Measurements from ENCODE around the gene FCSK. TPM values are rescaled to one million over a fixed set of nuclear protein-coding genes. Genes with fewer than 3 reads are reported as not detected.

Gene FCSK
- total RNA-seq (2022; extraction: Qiagen RNA extraction; ENCODE audit: low read depth): 3.8 to 5.9 TPM (median 4.7 TPM) in 5 replicates

DNA sequence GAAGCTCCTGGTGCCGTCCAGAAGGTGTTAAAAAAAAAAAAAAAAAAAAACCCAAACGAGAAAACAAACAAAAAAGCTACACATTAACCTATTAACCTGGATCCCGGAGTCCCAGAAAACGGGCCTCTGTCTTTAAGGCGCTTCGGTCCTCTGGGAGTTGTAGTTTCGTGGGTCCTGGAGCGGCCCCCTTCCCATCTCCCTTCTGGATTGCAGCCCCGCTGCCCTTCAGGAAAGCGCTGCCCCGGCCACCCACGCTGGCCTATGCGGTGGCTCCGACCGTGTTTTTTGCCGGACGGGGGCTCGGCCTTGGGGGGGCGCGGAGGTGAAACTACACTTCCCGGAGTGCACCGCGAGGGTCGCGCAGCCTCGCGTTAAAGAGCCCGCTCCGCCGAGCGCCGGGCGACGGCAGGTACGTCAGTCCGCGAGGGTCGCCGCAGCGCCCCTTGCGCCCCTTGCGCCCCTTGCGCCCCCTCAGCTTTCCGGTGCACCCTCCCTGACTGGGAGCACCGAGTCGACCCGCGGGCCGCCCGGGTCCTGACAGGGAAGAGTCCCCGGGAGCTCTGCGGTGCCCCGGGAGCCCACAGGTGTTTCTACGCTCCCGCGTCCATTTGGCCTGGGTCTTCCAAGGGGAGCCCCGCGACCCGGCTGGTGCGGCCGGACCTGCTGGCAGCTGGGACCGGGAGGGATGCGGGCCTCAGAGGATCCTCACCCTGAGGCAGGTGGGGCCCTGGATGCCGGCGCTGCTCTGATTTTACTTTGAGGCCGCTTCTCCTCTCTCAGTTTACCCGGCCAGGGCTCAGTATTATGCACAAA is at the start of gene FCSK:
Gene FCSK, plus strand, starts transcription at position 374 of the 813 bp plus-strand sequence. CDS start 8,596 bp downstream, outside the sequence.

DNA sequence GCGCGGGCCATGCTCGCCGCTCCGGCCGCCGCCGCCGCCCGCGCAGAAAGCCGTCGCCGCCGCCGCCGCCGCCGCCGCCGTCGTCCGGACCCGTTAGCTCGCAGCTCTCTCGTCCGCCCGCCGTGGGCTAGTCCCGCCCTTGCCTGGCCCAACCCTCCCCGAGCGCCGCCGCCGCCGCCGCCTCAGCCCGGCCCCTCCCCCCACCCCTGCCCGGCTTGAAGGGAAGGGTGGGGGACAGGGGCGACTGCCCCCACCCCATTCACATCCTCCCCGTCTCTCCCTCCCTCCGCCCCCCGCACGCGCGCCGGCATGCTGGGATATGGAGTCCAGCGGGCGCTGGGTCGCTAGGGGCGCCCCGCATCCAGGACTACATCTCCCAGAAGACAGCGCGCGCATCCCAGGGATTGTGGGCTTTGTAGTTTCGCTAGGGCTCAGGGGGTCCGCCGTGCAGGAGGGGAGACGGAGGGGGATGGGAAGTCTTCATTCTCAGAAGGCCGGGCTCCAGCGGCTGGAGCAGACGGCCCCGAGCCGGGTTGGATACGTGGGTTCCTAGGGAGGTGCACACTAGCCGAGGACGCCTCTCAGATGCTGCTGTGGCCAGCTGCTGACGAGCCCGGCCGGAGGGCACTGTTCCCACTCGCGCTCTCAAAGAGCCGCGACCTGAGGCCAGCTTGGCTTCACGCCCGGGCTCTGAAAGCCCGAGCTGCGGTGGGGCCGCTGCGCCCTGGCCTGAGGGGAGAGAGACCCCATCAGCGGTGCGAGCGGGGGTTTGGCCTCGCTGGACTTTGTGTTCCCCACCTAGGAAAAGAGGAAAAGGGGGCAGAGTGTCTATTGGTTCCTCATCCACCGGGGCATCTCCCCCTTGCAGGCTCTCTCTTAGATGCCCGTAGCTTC is 15.2 kb upstream of the FCSK start, which contains the start of gene ST3GAL2:
Gene ST3GAL2, minus strand, starts transcription at position 132 of the 894 bp plus-strand sequence. CDS start 40,570 bp downstream, outside the sequence.

DNA sequence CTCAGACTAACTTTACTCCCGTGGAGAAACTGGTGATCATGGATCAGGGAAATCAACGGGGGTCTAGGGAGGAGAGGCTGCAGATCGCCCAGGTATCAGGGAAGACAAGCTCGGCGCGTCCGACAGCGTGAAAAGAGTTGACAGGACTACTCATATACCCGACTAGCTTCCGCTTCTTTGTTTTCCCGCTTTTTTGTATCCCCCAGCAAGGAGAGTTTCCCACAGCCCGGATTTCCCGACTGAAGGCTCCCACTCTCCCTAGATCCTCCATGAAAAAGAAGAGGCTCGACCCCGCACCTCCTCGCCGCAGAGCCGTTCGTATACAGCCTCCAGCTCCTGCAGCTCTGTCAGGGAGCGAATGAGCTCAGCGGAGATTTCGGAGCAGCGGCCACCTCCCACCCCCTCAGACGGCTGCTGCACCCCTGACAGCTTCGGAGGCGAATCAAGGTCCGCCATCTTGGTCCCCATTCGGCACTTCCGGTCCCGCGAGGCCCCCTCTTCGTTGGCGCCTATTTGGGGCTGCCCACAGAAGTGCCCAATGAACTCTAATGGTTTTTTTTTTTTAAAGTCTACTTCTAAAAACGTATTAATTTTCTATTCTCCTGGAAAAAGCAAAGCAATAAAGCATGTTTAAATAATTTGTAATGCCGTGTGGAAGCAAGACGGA is 68.8 kb downstream of the FCSK start, which contains the start of gene COG4:
Gene COG4, minus strand, starts transcription at position 479 of the 667 bp plus-strand sequence. Its CDS starts 11 bp downstream, at position 468.

DNA sequence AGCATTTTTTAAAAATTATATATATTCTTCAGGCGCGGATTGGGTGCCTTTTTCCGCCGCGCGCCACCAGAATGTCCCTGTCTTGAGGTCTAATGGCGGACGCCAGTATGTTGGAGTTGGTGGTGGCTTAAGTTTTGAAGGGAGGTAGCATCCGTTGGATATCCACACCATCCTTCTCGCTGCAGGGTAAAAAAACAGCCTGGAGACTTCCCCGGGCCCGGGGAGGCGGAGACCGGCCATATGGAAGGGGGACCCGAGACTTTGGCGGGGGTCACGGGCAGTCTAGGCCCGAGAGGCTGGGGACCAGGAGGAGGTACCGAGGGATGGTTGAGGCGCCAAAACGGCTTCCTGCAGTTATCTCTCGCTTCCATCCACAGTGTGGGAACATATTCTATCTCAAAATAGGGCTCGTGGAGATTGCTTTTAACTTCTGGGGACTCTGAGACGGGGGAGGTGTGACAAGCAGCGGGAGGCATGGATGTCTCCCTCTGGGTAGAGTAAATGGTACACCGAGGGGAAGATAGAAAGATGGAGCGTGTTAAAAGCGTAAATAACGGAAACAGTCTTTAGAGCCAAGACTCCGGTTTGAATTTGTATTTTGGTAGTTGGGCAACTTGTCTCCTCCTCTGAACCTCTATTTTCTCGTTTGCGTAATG is 69.5 kb downstream of the FCSK start, which contains the start of gene SF3B3:
Gene SF3B3, plus strand, starts transcription at position 74 of the 656 bp plus-strand sequence. CDS start 2,841 bp downstream, outside the sequence.

Other genes with a start within 250 kb of the FCSK start
- gene EXOSC6, start 202.7 kb upstream of the FCSK start, total RNA-seq (2022; extraction: Qiagen RNA extraction; ENCODE audit: low read depth): 14.3 to 18.4 TPM (median 16.7 TPM) in 5 replicates
- gene AARS1, start 165.1 kb upstream of the FCSK start, total RNA-seq (2022; extraction: Qiagen RNA extraction; ENCODE audit: low read depth): 90.7 to 101 TPM (median 92.8 TPM) in 5 replicates
- 29.8 to 34.5 TPM (median 30.5 TPM) in 5 replicates for gene DDX19B, start 155.4 kb upstream of the FCSK start, total RNA-seq (2022; extraction: Qiagen RNA extraction; ENCODE audit: low read depth)
- gene DDX19A, start 107.7 kb upstream of the FCSK start, total RNA-seq (2022; extraction: Qiagen RNA extraction; ENCODE audit: low read depth): 38.1 to 42.8 TPM (median 40.3 TPM) in 5 replicates
- gene ST3GAL2, start 15.5 kb upstream of the FCSK start, total RNA-seq (2022; extraction: Qiagen RNA extraction; ENCODE audit: low read depth): 19.0 to 27.2 TPM (median 25.7 TPM) in 5 replicates
- 25.7 to 34.1 TPM (median 32.1 TPM) in 5 replicates for gene COG4, start 69.0 kb downstream of the FCSK start, total RNA-seq (2022; extraction: Qiagen RNA extraction; ENCODE audit: low read depth)
- 138 to 213 TPM (median 197 TPM) in 5 replicates for gene SF3B3, start 69.2 kb downstream of the FCSK start, total RNA-seq (2022; extraction: Qiagen RNA extraction; ENCODE audit: low read depth)
- 0.46 to 1.3 TPM (median 0.71 TPM) in 5 replicates for gene IL34, start 192.0 kb downstream of the FCSK start, total RNA-seq (2022; extraction: Qiagen RNA extraction; ENCODE audit: low read depth)
- gene MTSS2, start 231.5 kb downstream of the FCSK start, total RNA-seq (2022; extraction: Qiagen RNA extraction; ENCODE audit: low read depth): 32.6 to 51.0 TPM (median 46.6 TPM) in 5 replicates

All from A549 treated with RU486 at 1 μM for 4 hours (cell line).